Naive thymus-derived CD4-positive, alpha-beta T cell (primary cell): ENCODE data around the gene AP2A2. TPM values are rescaled to one million over a fixed set of nuclear protein-coding genes. Genes with fewer than 3 reads are reported as not detected.
A peak's percentile ranks its signal among the peaks of the same experiment; 100 is the strongest.

ENCODE experiments used
- ATAC-seq: fragments of 150-1000 bp; cut with Tn5 transposase; 2 replicates; pipeline ENCODE4 v1.10.0; 2021; ENCODE audit warnings: mild to moderate bottlenecking, moderate library complexity
- CTCF ChIA-PET: fragments of 350-600 bp; sonication (Branson Sonifier 250); formaldehyde crosslinking; loops from one replicate; lab custom pipeline; 2021; ENCODE audit warnings: antibody characterized with exemption; lab: Charles Lee
- POLR2A ChIA-PET: fragments of 350-600 bp; sonication (Branson Sonifier 250); formaldehyde crosslinking; loops from one replicate; lab custom pipeline; 2021; ENCODE audit warnings: antibody characterized with exemption, inconsistent platforms; lab: Charles Lee
- DNase-seq, 9 donors: peaks; one replicate each; pipeline versions ENCODE4 v3.0.0 to v3.0.0-alpha.2; 2020 to 2022; ENCODE audit warnings: mixed read lengths in 1 of 9
- H3K27ac ChIP-seq: one replicate; pipeline ENCODE4 v1.7.0; 2013; ENCODE audit warnings: mild to moderate bottlenecking, low read depth, low read length, moderate library complexity
- H3K27me3 ChIP-seq, 2 donors: one replicate each; pipeline ENCODE4 v1.7.0; 2013; ENCODE audit warnings: low read length in 2 of 2, mild to moderate bottlenecking in 2 of 2, moderate library complexity in 2 of 2; ENCODE audit not compliant: control insufficient read depth in 2 of 2, insufficient read depth in 2 of 2
- H3K36me3 ChIP-seq, 3 experiments: 1 replicate in 2 of 3; 2 replicates in 1 of 3; pipeline ENCODE4 v1.7.0; 2013; ENCODE audit warnings: low read length in 3 of 3, mild to moderate bottlenecking in 3 of 3, moderate library complexity in 1 of 3; ENCODE audit not compliant: insufficient read depth in 3 of 3, control insufficient read depth in 2 of 3
- H3K4me1 ChIP-seq, 2 donors: one replicate each; pipeline ENCODE4 v1.7.0; 2013; ENCODE audit warnings: low read length in 2 of 2, mild to moderate bottlenecking in 2 of 2, moderate library complexity in 1 of 2; ENCODE audit not compliant: control insufficient read depth in 2 of 2, insufficient read depth in 2 of 2
- H3K4me3 ChIP-seq: 2 replicates; pipeline ENCODE4 v1.7.0; 2013; ENCODE audit warnings: mild to moderate bottlenecking, low read length
- H3K9me3 ChIP-seq, 3 experiments: 1 replicate in 2 of 3; 2 replicates in 1 of 3; pipeline ENCODE4 v1.7.0; 2013; ENCODE audit warnings: low read length in 3 of 3; ENCODE audit not compliant: control insufficient read depth in 2 of 3
- H3K27ac Mint-ChIP-seq, 9 donors: one replicate each; pipeline ENCODE4 v1.8.0; 2020 to 2022; ENCODE audit warnings: mixed read lengths in 9 of 9, mild to moderate bottlenecking in 8 of 9, moderate library complexity in 5 of 9, inconsistent platforms in 2 of 9
- H3K27me3 Mint-ChIP-seq, 5 donors: one replicate each; pipeline ENCODE4 v1.8.0; 2021 to 2022; ENCODE audit warnings: mixed read lengths in 5 of 5, mild to moderate bottlenecking in 1 of 5
- H3K36me3 Mint-ChIP-seq, 5 donors: one replicate each; pipeline ENCODE4 v1.8.0; 2020 to 2022; ENCODE audit warnings: mixed read lengths in 5 of 5, mild to moderate bottlenecking in 3 of 5, inconsistent platforms in 1 of 5
- H3K4me1 Mint-ChIP-seq, 7 donors: one replicate each; pipeline ENCODE4 v1.8.0; 2020 to 2022; ENCODE audit warnings: mixed read lengths in 7 of 7, mild to moderate bottlenecking in 3 of 7, inconsistent platforms in 1 of 7
- H3K4me3 Mint-ChIP-seq, 10 donors: one replicate each; pipeline ENCODE4 v1.8.0; 2020 to 2022; ENCODE audit warnings: mild to moderate bottlenecking in 10 of 10, mixed read lengths in 10 of 10, moderate library complexity in 6 of 10, inconsistent platforms in 2 of 10
- H3K9me3 Mint-ChIP-seq, 11 donors: one replicate each; pipeline ENCODE4 v1.8.0; 2020 to 2022; ENCODE audit warnings: mixed read lengths in 11 of 11, mild to moderate bottlenecking in 4 of 11, inconsistent platforms in 1 of 11, moderate library complexity in 1 of 11
- intact Hi-C, 2 donors: fragments of 100-400 bp; cut with micrococcal nuclease; formaldehyde crosslinking; loops; one replicate each; pipeline ENCODE4 v1.15.1; 2023
- polyA plus RNA-seq, 2 donors: library from polyadenylated mRNA; unstranded; fragments of 300-500 nt; fragmentation: Illumina TruSeq; gene quantifications; one replicate each; pipeline ENCODE4 v1.2.3, GENCODE V29; 2021
- total RNA-seq, 6 experiments: library from RNA in 5 of 6; stranded (reverse) in 5 of 6; gene quantifications; 1 replicate in 5 of 6; 2 replicates in 1 of 6; pipeline ENCODE4 v1.2.3 and lab custom pipeline; 2021 to 2026

The AP2A2 gene
- total and polyA plus RNA-seq, 7 experiments from 2014 or later: 8.7 to 93.3 (median 79.3) TPM

GRCh38 chr11:991711-992307 is 66.1 kb downstream of the AP2A2 start:
- Mint-ChIP-seq H3K9me3 (peaks cover 0 to 3% (median 0%) of the 10 kb centered on the region in 11 donors), H3K27ac (no peak overlapping the region), H3K4me3 (no peak overlapping the region), H3K27me3 (no peaks in the 10 kb centered on the region), H3K36me3 (peaks cover 3 to 30% (median 12%) of the 10 kb centered on the region in 5 donors), H3K4me1 (peaks cover 11 to 16% (median 14%) of the 10 kb centered on the region in 7 donors)
- POLR2A ChIA-PET: interaction anchor here (0.5 kb wide), 1 partner anchor 392 kb away, joined by 3 read pairs; no protein-coding TSS in a partner anchor
- no peak for DNase-seq
- Histone ChIP-seq H3K4me1 (no peaks in the 10 kb centered on the region), H3K36me3 (peaks cover 0 to 94% (median 27%) of the 10 kb centered on the region in 3 experiments), H3K4me3 (no peak overlapping the region), H3K27ac (no peak overlapping the region), H3K27me3 (no peaks in the 10 kb centered on the region), H3K9me3 (no peaks in the 10 kb centered on the region)
- intact Hi-C loops: no loop called here
- ATAC-seq: no peak
- CTCF ChIA-PET: no interaction called here

- CTCF ChIA-PET: no interaction called here
- Mint-ChIP-seq H3K4me1 (peaks cover 11 to 16% (median 14%) of the 10 kb centered on the region in 7 donors), H3K27ac (no peak overlapping the region), H3K4me3 (no peak overlapping the region), H3K27me3 (no peaks in the 10 kb centered on the region), H3K9me3 (peaks cover 0 to 3% (median 0%) of the 10 kb centered on the region in 11 donors), H3K36me3 (peaks cover 3 to 33% (median 12%) of the 10 kb centered on the region in 5 donors)
- ATAC-seq: no peak
- no peaks in the 10 kb centered on the region for H3K27me3 ChIP-seq
- peaks cover 0 to 92% (median 27%) of the 10 kb centered on the region in 3 experiments for H3K36me3 ChIP-seq
- DNase-seq: no peak
- intact Hi-C loops: no loop called here
- H3K4me1 ChIP-seq: no peaks in the 10 kb centered on the region
- no peak overlapping the region for H3K4me3 ChIP-seq
- POLR2A ChIA-PET: no interaction called here
- no peaks in the 10 kb centered on the region for H3K9me3 ChIP-seq
- no peak overlapping the region for H3K27ac ChIP-seq
These were observed 66.9 kb downstream of the AP2A2 start for GRCh38 chr11:992577-992976.

- H3K4me1 ChIP-seq: no peaks in the 10 kb centered on the region
- H3K27me3 ChIP-seq: no peaks in the 10 kb centered on the region
- no peak for DNase-seq
- H3K9me3 ChIP-seq: no peaks in the 10 kb centered on the region
- intact Hi-C loops: no loop called here
- no peak overlapping the region for H3K27ac Mint-ChIP-seq
- peaks cover 0 to 86% (median 27%) of the 10 kb centered on the region in 3 experiments for H3K36me3 ChIP-seq
- peaks cover 3 to 28% (median 12%) of the 10 kb centered on the region in 5 donors for H3K36me3 Mint-ChIP-seq
- peaks cover 11 to 16% (median 14%) of the 10 kb centered on the region in 7 donors for H3K4me1 Mint-ChIP-seq
- no peaks in the 10 kb centered on the region for H3K27me3 Mint-ChIP-seq
- H3K4me3 ChIP-seq: no peak overlapping the region
- no peak overlapping the region for H3K27ac ChIP-seq
- ChIA-PET POLR2A (no interaction called here), CTCF (no interaction called here)
- H3K9me3 Mint-ChIP-seq: peaks cover 0 to 3% (median 0%) of the 10 kb centered on the region in 11 donors
- H3K4me3 Mint-ChIP-seq: no peak overlapping the region
- ATAC-seq: no peak
These were observed 68.0 kb downstream of the AP2A2 start for GRCh38 chr11:993632-994167.

- Histone ChIP-seq H3K27me3 (no peaks in the 10 kb centered on the region), H3K4me1 (no peaks in the 10 kb centered on the region), H3K36me3 (peaks cover 0 to 74% (median 23%) of the 10 kb centered on the region in 3 experiments), H3K27ac (no peak overlapping the region), H3K4me3 (no peak overlapping the region), H3K9me3 (no peaks in the 10 kb centered on the region)
- CTCF ChIA-PET: no interaction called here
- DNase-seq: no peak
- H3K27me3 Mint-ChIP-seq: no peaks in the 10 kb centered on the region
- POLR2A ChIA-PET: no interaction called here
- no peak overlapping the region for H3K4me3 Mint-ChIP-seq
- peaks cover 0 to 3% (median 0%) of the 10 kb centered on the region in 11 donors for H3K9me3 Mint-ChIP-seq
- intact Hi-C loops: no loop called here
- H3K27ac Mint-ChIP-seq: peak overlapping the region in 6 of 9 donors; percentile 63 to 83 (median 74)
- H3K36me3 Mint-ChIP-seq: peaks cover 3 to 23% (median 9%) of the 10 kb centered on the region in 5 donors
- ATAC-seq: no peak
- peaks cover 11 to 16% (median 14%) of the 10 kb centered on the region in 7 donors for H3K4me1 Mint-ChIP-seq
These were observed 69.5 kb downstream of the AP2A2 start for GRCh38 chr11:995044-995751.

GRCh38 chr11:995752-996420 is 70.2 kb downstream of the AP2A2 start:
- Histone ChIP-seq H3K9me3 (no peaks in the 10 kb centered on the region), H3K4me3 (no peak overlapping the region), H3K27ac (no peak overlapping the region), H3K4me1 (no peaks in the 10 kb centered on the region), H3K36me3 (peaks cover 0 to 75% (median 23%) of the 10 kb centered on the region in 3 experiments), H3K27me3 (no peaks in the 10 kb centered on the region)
- H3K36me3 Mint-ChIP-seq: peaks cover 5 to 27% (median 9%) of the 10 kb centered on the region in 5 donors
- ATAC-seq: no peak
- ChIA-PET POLR2A (no interaction called here), CTCF (interaction anchor here (0.6 kb wide), 1 partner anchor 19 kb away, joined by 3 read pairs; no protein-coding TSS in a partner anchor)
- H3K9me3 Mint-ChIP-seq: peaks cover 0 to 3% (median 0%) of the 10 kb centered on the region in 11 donors
- H3K4me3 Mint-ChIP-seq: peak overlapping the region in 1 of 10 donors; percentile 43
- peak overlapping the region in 8 of 9 donors; percentile 68 to 93 (median 83) for H3K27ac Mint-ChIP-seq
- intact Hi-C loops: no loop called here
- no peaks in the 10 kb centered on the region for H3K27me3 Mint-ChIP-seq
- no peak for DNase-seq
- peaks cover 11 to 16% (median 14%) of the 10 kb centered on the region in 7 donors for H3K4me1 Mint-ChIP-seq

GRCh38 chr11:996681-997080 is 71.0 kb downstream of the AP2A2 start:
- Mint-ChIP-seq H3K36me3 (peaks cover 12 to 34% (median 15%) of the 10 kb centered on the region in 5 donors), H3K27ac (peak overlapping the region in 5 of 9 donors; percentile 9 to 68 (median 38)), H3K4me3 (no peak overlapping the region), H3K4me1 (peaks cover 11 to 22% (median 13%) of the 10 kb centered on the region in 7 donors), H3K27me3 (no peaks in the 10 kb centered on the region), H3K9me3 (peaks cover 0 to 3% (median 0%) of the 10 kb centered on the region in 11 donors)
- ChIA-PET POLR2A (no interaction called here), CTCF (no interaction called here)
- ATAC-seq (no peak), DNase-seq (no peak)
- Histone ChIP-seq H3K4me3 (no peak overlapping the region), H3K27me3 (no peaks in the 10 kb centered on the region), H3K4me1 (no peaks in the 10 kb centered on the region), H3K36me3 (peaks cover 0 to 77% (median 23%) of the 10 kb centered on the region in 3 experiments), H3K27ac (no peak overlapping the region), H3K9me3 (no peaks in the 10 kb centered on the region)
- intact Hi-C loops: no loop called here
